HG03342 (cell line): ENCODE data around the gene CRYBG3.
"Not testable (repeated sequence)": the region's sequence is repeated elsewhere in the genome, so short reads cannot be mapped to it uniquely, and the experiment has no call there.

Experiments
- ATAC-seq: cut with Tn5 transposase; IDR thresholded peaks from one replicate; pipeline ENCODE4 v1.9.1; 2021; ENCODE audit warnings: mild to moderate bottlenecking, moderate library complexity; ENCODE audit not compliant: unreplicated experiment

The CRYBG3 gene

DNA sequence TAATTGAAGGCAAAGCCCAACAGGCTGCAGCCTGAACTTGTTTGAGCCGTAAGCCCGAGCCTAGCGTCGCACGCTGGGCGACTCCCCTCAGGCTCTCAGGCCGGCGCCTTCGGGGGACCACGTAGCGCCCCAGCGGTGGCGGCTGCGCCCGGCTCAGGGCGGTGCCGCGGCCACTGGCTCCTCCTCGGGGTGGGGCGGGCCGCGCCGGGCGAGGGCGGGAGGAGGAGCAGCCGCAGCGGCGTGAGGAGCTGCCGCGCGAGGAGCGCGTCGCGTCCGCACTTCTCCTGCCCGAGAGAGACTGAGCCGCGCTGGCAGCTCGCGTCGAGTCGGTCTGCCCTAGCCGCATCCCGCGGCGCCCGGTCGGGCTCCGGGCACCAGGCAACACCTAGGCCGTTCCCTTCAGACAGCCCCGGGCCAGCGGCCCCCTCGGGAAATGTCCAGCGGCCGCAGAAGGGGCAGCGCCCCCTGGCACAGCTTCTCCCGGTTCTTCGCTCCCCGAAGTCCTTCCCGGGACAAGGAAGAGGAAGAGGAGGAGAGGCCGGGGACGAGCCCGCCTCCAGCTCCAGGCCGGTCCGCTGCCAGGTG lies at the start of gene CRYBG3:
TSS of gene CRYBG3 (plus strand) at position 238 of the 585 bp plus-strand sequence. CDS start at position 434, 196 bp downstream.
- ATAC-seq: peak; percentile 97

DNA sequence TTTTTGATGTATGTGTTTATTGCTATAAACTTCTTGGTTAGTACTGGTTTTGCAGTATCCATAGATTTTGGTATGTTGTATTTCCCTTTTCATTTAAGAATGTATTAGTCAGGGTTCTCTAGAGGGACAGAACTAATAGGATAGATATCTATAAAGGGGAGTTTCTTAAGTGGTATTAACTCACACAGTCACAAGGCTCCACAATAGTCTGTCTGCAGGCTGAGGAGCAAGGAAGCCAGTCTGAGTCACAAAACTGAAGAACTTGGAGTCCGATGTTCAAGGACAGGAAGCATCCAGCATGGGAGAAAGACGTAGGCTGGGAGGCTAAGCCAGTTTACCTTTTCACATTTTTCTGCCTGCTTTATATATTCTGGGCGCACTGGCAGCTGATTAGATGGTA lies 48.9 kb upstream of the CRYBG3 start:
- no peak for ATAC-seq

DNA sequence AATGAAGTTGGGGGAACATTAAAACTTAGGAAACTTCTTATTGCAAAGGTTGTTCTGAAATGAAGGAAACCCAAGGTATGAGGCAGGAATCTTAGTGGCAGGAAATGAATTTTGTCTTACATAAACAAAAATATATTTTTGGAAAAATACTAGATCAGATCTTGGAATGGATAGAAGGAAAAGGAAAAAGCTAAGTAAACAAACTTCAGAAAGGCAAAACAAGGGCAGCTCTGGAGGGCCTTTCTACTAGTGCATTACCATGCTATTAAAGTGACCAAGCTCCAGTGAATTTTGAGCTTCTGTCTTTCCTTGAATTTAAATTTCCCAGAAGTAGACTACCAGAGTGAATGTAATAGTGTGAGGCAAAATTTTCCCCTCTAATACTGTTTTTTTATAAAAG lies 43.7 kb upstream of the CRYBG3 start:
- no peak for ATAC-seq

DNA sequence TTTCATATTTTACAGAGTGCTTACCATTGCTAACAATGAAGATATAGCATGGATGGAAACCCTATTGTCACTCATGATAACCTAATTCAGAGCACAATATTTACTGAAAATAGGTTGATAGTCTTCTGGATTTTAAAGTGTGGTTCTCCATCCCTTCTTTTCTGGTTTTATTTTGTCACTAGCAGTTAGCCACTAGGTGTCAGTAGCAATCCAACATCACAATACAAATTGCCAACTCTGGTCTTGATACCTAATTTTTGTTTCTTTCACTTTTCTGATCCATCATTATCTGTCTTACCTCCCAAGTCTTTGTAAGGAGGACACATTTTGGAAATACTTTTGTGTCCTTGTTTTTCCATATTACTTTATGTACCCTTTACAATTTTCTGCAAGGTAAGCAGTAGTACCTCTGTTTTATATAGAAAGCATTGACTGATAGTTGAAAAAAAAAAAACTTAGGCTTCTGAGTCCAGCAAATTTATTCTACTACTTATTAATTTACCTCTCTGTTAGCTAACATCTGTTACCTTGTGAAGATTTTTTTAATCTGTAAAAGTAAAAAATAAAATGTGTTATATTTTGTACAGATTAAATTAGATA lies 28.3 kb upstream of the CRYBG3 start:
- ATAC-seq: peak; percentile 82

DNA sequence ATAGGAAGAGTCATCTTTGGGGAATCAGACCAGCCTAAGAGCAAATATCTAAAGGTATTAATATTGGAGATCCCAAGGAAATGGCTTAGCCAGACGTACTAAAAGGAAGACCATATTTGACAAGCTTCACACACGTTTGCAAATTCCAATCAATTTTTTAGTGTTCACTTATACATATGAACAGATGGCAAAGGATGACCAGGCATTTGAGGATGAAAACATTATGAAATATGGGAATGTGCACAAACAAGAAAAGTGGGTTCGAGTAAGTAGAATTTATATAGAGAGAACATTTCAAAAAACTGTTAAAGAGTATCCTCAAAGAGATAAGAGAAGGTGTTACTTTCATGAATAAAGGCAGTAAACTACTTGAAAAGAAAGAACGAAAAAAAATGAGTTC lies 25.9 kb upstream of the CRYBG3 start:
- no peak for ATAC-seq

DNA sequence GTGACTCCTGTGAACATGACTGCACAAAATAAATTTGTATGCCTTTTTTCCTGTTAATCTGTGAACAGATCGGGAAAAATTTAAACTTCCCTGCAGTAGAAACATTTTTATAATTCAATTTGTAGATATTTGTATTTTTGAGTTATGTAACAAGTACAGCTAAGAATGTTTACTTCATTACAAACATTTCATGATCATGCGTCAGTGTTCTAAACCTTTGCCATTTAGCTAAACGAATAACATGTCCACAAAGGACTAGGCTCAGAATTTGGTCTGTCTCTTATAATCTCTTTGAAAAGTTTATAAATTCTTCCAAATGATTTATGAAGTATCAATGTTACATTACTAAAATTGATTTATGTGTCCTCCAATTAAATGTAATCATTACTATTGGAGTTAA lies 17.3 kb upstream of the CRYBG3 start:
- no peak for ATAC-seq

DNA sequence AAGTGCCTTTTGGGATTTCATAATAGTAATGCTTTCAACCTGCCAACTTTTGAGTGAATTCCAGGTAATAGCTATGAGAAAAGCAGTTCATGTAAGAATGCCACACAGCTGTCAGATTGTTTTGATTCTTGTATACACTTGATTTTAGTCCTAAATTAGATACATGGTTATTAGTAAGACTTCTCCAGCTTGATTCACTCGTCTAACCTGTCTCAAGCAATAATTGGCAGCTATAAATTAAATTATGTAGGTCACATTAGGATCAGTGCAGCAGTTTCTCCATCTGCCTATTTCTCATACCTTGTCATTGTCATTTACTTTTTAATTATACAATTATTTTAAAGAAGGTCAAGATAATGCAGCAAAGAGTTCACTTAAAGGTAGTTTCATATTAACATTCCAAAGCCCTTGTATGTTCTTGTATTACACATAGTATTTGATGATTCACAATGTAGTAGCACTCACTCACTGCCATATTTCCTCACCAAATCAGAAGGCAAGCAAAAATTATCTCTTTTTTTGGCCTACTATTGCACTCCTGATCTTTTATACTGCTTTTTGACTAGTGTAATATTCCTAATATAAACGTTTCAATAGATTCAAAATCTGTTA lies 10.9 kb upstream of the CRYBG3 start:
- ATAC-seq: no peak

DNA sequence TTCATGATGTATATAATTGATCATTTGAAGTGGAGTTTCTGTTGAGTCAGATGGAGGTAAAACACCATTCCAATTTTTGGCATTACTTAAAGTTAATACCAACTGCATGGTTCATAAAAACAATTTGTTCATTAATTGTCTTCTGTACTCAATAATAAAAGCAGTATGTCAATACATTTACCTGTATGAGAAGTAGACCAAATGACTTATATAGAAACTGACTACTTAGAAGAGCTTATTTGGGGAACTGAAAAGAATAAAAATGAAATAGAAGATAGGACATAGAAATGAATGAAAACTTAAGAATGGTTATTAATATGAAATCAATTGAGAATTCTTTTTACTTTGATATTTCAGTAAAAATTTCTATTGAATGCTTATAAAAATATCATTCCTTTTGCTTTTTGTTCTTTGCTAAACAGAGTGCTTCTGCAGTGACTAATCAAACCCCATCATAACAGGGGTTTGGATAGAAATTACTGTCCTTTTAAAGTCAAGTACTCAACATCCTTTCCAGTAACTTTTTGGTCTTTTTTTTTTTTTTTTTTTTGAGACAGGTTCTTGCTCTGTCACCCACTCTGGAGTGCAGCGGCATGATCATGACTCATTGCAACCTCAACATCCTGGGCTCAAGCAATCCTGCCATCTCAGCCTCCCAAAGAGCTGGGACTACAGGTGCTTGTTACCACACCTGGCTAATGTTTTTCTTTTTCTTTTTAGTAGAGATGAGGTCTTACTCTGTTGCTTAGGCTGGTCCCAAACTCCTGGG lies 6.5 kb upstream of the CRYBG3 start:
- ATAC-seq: no peak

DNA sequence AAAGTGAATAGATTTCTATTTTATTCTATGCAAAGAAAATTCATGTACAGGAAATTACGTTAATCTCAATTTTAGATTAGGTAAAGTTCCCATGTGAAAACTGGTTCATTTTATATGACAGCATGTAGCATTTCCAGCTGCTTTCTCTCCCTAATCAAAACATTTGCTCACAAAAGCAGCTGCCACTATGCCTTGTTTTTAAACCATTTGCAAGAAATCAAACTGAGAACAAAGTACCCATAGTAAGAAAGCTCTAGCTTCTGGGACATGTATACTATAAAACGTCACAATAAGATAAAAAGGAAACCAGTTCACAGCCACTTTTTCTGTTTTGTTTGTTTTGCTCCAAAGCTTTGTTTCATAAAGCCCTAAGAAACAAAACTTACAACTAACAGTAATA lies 5.0 kb upstream of the CRYBG3 start:
- ATAC-seq: no peak

DNA sequence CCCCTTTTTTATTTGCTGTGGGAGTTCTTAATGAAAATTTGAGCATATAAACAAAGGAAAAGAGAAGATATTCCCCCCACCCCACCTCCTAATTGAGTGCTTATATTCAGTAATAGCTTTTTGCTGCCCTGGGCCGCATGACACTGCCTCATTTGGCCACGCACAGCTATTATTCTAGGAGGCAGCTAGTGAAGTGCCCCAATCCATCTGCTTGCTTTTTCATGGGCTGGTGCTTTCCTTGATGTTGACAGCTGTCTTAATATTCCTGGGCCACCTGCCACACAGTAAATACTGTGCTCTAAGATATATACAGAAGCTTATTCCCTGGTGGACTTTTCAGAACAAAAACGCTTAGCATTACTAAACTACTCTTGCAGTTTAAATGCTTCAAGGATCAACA lies 3.8 kb upstream of the CRYBG3 start:
- no peak for ATAC-seq

DNA sequence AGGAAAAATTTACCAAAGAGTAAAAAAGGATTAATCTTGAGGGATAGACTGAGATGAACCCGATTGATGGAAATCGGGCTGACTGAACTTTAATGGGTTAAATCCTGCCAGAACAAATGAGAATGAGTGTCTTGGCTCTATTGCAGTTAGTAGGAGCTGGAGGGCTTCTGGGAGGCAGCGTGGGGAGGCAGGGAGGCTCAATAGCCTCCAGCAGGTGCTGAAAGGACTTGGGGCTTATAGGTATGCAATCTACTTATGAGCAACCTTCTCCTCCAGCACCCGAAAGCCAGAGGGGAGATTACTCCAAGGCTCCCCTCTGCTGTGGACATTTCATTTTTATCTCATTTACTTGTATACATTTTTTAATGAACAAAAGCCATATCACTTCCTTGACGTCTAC lies 1.0 kb upstream of the CRYBG3 start:
- no peak for ATAC-seq

DNA sequence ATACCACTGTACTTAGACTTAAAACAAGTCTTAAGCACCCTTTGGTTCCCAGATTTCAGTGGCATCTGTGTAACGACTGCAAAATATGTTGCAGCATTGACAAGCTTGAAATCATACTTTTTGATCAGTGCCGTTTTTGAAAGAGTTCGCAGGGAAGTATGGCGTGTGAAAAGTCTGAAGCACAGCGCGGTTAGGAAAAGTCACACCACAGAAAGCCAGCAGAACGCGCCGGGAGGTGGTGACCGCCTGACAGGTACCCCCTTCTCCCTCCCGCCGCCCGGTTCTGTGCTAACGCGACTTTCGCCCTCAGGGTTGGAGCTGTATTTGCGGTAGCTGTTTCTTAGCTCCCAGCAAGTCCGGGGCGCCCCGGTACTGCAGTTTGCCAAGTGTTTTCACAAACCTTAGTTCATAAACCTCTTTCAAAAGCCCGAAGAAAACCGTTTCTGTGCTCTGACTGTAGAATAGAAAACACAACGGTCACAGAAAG lies 481 bp upstream of the CRYBG3 start:
- ATAC-seq: peak; percentile 48

DNA sequence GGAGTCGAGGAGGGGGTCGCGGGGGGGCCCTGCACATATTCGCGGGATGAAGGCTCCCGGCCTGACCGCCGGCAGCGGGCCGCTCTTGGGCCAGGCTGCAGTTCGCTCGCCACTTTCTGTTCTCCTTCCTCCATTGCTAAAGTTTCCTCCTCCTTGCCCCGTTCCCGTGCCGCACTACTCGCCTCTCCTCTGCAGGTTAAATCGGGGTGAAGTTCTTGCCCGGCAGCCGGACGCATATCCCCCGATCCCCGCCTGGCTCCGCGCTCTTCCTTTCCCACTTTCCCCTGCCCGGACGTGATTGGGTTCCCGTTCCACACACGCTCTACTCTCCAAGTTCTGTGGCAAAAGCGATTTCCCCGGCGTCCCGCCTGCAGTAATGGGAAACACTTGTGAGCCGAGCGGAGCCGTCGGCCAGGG lies 556 bp downstream of the CRYBG3 start:
- peak; percentile 19 for ATAC-seq

DNA sequence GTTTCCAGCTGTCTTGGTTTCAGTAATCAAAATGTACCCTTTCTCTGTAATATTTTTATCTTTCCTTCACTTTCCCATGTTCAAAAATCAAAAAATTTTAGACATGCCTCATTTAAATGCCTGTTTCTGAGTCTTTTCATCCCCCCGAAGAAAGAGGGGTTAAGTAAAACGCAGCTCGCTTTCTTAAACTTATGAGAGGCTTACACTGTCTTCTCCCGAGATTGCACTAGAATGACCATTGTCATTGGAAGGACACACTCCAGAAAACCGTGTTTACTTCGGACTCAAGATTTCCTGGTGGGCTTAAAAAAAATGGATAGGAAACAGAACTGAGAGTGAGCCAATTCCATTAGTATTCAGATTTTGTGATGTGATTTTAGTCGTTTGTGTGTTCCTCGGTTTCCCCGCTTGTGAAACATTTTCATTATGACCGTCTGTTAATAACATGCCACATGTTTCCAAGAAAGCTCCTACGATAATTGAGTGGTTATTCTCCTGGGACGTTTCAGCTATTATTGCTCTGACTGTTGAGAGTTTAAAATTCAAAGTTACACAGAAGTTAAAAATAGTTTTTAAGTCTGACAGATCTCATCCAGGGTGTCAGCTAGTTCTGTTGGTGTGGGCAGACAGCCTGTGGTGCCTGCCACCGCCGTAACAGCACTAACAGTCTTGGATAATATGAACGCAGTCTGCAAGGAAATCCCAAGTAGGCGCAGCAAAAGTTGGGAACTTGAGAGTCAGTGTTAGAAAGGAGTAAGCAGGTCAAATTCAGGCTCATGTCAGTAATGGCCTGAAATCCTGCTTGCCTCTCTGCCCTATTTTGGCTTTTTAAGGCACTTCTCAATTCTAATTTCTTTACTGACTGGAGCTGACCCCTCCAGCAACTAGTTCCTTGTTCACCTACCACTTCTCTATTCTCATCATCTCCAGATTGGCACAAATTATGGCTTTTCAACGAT lies 1.5 kb downstream of the CRYBG3 start:
- no peak for ATAC-seq

DNA sequence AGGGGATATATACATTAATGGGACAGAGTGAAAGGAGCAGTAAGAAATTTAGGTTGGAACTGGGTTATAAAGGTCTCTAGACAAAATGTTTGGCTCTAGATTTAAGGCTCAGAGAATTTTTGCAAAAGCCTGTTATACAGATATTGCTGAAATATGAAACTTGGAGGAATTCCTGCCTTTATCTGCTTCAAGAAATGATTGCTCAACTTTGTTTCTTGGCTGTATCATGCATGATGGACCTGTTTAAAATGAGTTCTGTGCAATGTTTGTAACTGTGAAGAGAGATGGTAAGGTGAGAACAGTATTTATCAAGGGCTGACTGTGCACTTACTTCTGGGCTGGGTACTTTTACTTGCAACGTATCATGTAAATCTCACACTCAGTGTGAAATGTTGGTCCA lies 3.3 kb downstream of the CRYBG3 start:
- ATAC-seq: no peak

DNA sequence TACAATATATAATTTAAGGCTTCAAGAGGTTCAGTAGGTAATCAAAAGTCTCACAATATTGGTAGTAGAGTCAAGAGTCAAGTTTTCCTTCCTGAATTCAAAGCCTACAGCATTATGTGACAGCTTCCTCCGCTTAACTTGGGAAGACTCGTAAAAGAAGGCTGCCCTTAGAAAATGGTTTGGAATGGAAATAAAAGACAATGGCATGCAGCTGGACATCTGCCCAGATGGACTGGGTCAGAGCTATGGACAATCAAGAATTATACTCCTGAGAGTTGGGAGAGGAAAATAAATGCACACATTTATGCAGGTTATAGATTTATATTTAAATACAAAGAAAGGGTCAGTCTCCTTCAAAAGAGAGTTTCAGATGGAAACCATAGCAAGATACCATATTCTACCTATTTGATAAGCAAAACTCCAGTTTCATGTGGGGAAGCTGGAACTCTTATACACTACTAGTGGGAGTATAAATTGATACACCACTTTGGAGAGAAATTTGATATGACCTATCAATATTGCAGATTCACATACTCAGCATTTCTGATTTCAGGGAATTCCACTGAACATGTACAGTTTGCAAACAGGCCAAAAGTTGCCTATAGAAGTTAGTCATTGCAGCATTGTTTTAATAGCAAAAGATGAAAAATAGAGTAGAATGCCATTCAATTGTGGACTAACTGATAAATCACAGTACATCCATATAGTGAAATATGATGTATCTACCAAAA lies 6.1 kb downstream of the CRYBG3 start:
- no peak for ATAC-seq

DNA sequence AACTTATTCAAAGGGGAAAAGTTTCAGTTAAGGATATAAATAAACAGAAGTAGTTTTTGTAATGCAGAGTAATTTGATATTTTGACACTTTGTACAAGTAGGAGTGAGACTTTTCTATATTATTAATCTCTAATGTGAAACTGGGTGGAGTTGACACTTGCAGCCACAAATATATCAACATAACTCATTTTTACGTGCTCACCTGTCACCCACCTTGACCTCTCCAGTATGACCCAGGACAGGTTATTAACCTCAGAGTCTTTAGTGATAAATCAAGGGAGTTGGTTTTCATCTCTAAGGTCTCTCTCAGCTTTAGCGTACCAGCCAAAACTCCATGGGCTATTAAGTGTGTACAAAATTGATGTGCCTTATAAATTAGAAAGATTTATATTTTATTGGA lies 7.4 kb downstream of the CRYBG3 start:
- no peak for ATAC-seq

DNA sequence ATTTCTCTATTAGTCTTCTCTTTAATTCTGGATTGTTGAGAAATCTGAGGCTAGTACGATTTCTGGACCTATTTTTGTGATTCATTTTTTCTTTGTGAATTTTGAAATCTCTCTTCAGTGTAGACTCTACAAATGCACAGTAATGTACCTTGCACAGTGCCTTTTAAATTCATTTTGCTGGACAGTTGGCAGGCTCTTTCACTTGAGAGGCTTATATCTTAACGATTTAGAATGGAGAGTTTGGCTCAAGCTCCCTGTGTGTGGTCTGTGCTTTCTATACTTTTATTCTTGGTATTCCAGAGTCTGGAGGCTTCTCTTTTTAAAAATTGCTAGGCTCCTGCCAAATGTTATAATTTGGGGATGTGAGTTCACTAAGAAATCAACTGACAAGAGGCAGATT lies 8.8 kb downstream of the CRYBG3 start:
- ATAC-seq: no peak

DNA sequence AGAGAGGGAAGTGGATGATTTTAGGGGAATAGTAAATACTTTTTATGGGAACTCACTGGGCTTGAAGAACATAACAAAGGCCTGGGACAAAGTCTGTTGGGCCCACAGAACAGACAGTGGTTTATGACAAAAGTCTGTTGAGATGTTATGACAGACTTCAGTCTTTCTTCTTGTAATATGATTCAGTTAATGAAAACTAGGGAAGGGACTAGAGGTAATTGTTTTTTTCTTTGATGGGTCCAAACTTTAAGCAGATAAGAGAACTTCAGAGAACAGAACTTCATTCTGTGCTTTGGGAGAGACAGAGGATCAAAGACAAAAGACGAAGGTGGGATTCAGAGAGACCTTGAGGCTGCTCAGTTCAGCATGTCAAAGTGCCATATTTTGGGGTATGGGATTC lies 9.3 kb downstream of the CRYBG3 start:
- no peak for ATAC-seq

DNA sequence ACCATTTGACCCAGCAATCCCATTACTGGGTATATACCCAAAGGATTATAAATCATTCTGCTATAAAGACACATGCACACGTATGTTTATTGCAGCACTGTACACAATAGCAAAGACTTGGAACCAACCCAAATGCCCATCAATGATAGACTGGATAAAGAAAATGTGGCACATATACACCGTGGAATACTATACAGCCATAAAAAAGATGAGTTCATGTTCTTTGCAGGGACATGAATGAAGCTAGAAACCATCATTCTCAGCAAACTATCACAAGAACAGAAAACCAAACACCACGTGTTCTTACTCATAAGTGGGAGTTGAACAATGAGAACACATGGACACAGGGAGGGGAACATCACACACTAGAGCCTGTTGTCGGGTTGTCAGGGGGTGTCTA lies 11.4 kb downstream of the CRYBG3 start:
- ATAC-seq: not testable (repeated sequence)
